NCI-H2171 (cell line): ENCODE results near the gene RBP4.
"Not testable (repeated sequence)": the region's sequence is repeated elsewhere in the genome, so short reads cannot be mapped to it uniquely, and the experiment has no call there.

Source experiments
- DNase-seq: peaks from one replicate; lab custom pipeline; 2025; lab: John Stamatoyannopoulos, UW

RBP4 gene

DNA sequence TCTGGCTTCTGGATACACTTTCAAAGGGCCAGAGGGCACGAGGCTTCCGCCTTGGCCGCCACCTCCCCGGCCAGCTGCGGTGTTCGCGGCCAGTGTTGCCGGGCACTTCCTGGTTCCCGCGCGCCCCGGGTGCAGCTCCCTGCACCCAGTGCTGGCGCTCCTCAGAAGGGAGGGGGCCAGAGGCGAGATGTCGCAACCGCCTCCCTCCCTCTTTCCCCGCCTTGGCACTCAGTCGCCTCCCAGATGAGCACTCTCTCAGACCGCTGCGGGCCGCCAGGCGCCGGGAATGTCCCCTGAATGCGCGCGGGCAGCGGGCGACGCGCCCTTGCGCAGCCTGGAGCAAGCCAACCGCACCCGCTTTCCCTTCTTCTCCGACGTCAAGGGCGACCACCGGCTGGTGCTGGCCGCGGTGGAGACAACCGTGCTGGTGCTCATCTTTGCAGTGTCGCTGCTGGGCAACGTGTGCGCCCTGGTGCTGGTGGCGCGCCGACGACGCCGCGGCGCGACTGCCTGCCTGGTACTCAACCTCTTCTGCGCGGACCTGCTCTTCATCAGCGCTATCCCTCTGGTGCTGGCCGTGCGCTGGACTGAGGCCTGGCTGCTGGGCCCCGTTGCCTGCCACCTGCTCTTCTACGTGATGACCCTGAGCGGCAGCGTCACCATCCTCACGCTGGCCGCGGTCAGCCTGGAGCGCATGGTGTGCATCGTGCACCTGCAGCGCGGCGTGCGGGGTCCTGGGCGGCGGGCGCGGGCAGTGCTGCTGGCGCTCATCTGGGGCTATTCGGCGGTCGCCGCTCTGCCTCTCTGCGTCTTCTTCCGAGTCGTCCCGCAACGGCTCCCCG lies 34.4 kb downstream of the RBP4 start, which contains the start of gene FFAR4:
Gene FFAR4, plus strand, starts transcription at position 231 of the 842 bp plus-strand sequence. Its CDS starts 56 bp downstream, at position 287.
- no peak for DNase-seq

DNA sequence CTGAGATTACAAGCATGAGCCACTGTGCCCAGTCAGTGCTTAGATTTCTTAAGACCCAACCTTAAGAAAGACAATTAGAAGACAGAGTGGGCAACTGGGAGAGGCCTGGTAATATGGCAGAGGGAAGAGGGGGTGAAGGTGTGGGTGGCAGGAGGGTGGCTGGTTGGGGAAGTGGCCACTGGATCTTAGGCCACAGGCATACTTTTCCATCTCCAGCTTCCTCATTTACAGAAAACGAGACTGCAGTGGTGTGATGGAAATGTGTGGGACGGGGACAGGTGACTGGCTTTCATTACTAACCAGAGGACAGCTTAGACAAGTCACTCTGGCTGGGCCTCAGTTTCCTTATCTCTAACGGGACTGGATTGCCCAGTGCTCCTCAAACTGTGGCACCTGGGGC lies 35.6 kb downstream of the RBP4 start:
- DNase-seq: no peak

DNA sequence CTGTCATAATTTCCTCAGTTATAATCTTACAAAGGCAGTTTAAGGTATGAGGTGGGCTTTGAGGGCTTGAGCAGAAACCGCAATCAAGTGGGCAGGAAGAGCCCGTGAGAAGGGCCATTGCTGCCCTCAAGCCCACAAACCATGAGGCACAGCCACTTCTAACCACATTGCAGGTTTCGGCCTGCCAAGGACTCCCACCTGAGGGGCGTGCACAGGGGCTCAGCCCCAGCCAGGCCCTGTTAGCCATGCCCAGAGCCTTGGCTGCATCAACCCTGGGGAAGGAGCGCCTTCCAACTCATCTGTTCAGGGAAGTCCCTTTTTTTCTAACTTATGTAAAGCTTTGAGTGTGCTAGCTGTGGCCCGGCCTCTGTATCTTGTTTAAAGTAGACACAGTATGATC lies 40.5 kb downstream of the RBP4 start:
- no peak for DNase-seq

DNA sequence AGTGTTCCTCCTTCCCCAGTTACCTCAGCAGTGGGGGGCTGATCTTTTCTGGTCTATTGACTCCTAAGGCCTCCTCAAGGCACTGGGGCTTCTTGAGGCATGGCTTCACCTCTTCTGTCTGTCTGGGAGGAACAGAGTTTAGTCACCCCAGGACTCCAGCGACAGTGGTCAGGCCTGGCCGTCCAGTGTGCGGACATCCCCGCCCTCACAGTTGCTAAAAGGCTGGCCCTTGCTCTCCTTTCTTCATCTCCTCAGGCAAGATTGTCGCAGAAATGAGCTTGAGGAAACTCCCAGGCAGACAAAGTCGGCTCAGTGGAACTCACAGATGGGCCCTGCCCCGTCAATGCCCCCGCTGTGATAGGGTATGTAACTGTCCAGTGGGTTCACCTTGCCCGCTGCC lies 41.5 kb downstream of the RBP4 start:
- DNase-seq: no peak

DNA sequence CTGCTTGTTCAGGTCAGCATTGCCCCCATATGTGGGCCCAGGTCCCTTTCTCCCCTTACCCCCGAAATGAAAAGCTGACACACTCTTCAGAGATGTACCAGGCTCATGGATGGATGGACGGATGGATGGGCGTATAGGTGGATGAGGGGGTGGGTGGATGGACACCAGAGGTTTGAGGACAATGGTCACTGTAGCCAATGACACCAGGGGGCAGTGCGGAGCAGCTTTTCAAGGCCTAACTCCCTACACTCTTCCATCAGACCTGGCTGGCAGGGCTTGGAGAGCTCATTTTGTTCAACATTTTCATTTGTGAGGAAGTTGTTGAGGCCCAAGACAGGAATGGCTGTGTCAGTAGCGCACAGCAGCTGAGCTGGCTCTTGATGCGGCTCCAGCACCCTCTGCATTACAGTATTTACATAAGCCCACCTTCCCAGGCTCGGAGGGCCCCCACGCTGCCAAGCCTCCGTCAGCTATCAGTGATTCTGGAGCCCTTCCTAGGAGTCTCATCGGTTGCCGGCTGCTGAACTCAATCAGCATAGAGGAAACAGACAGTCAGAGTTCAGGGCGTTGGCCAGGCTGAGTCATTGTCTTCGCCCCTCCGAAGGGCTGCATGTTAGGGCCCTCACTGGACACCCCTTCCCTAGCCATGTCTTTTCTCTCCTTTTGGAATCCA lies 46.1 kb downstream of the RBP4 start:
- no peak for DNase-seq

DNA sequence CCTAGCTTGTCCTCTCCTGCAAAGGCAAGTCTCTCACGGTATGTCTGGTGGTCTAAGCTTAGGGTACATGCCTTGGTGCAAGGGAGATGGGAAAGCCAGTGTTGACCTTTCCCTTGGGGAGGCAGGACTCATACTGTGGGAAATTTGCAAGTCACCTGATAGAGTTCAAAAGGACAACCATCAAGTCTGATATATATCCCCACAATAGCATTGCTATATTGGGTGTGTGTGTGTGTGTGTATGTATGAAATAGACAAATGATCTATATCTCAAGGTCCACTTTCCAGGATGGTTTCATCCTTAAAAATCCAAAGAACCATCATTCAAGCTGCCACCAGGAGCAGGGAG lies 46.7 kb downstream of the RBP4 start:
- no peak for DNase-seq

DNA sequence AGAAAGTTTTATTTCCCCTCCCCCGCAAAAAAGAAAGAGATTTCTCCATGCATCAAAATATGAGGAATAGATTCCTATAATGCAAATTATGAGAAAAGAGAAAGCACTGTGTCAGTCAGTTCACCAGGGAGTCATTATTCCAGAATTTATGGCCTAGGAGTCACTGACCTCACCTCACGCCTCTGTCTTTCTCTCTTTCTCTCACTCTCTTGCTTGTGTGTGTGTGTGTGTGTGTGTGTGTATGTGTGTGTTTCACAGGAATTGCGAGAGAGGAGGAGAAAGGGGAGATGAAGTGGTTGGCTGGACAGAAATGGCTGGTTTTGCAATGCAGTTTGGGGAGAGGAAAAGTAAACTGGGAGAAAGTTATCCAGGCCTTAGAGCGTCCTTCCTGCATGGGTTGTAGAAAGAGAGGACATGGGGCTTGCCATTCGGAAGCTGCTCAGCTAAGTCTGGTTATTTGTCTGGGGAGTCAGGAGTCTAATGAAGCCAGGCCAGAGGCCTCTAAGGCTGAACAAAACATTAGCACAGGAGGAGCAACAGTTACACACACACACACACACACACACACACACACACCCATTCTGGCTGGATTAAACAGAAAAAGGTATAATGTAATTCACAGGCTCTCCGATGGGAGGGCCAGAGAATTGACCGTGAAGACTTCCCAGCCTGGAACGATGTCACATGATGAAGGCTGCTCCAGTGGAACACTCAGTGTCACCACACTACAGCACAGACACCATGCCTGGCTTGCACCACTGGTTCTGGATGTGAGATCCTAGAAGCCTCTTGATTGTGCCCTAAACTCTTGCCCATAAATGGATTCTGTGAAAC lies 47.3 kb downstream of the RBP4 start:
- no peak for DNase-seq

DNA sequence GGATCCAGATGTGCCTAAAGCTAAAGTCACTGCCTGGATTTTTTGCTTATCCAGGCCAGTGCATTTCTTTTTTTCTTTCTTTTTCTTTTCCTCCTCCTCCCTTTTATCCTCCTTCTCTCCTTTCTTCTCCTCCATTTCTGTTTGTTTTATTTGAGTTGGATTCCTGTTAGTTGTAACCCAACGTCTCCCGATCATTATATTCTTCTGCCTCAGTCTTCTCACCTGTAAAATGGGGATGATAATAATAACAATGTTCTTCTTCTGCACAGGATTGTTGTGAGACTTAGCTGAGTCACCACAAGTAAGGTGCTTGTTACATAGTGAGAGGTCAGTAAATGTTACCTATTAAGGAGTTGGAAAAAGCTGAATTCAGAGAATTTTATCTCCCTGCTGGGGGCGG lies 48.3 kb downstream of the RBP4 start:
- no peak for DNase-seq

DNA sequence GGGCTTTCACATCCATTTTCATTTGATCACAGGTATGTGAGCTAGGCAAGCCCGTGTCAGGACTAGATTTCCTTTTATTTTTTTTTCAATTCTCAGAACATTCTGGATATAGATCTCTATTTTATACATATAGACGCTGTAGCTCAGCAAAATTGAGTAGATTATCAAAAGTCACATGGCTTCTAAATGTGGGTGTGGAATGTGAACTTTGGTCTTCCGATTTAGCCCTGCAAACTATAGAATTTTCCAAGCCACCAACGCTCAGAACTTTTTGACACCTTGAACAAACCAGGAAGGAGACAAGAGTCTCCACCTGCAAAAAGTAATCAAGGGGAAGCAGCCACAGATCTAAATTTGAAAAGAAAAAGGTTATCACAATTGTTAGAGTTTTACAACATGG lies 50.4 kb downstream of the RBP4 start:
- DNase-seq: no peak

DNA sequence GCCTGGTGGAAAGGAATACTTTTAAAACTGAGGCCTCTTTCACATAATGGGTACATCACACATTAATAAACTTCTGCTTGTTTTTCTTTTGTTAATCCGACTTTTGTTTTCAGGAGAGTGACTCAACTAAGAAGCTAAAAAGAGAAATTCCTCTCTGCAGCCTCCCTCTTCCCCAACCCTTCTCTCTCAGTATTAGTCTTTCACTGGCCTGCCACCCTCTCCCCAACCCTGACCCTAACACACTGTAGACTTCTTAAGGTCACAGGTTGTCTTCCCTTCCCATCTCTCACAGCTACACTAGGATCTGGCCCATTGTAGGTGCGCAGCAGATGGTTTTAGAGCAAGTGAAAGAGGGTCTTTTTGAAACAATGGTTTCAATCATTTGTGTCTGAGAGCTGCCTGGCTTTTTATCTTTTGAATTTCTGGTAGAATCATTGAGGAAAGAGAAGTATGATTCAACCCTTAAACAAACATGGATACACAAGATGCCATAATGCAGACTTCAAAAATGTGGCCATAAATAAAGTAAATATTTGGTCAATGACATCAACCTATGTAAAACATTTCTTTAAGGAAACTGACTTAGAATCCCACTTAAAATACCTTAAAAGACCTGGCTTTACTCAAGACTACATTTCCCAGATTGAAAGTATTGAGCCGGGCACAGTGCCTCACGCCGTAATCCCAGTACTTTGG lies 52.5 kb downstream of the RBP4 start:
- DNase-seq: no peak

DNA sequence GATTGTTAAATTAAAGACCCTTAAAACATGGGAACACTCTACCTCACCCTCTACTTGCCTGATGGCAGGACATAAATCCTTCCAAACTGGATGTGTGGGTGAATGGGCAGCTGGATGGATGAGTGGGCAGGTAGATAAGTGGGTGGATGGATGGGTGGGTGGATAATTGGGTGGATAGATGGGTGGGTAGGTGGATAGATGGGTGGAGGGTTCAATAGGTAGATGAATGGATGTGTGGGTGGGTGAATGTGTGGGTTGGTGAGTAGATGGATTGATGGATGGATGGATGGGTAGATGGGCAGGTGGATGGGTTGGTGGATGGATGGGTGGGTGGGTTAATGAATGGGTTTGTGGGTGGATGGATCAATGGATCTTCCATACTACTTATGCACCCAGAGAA lies 53.5 kb downstream of the RBP4 start:
- no peak for DNase-seq

DNA sequence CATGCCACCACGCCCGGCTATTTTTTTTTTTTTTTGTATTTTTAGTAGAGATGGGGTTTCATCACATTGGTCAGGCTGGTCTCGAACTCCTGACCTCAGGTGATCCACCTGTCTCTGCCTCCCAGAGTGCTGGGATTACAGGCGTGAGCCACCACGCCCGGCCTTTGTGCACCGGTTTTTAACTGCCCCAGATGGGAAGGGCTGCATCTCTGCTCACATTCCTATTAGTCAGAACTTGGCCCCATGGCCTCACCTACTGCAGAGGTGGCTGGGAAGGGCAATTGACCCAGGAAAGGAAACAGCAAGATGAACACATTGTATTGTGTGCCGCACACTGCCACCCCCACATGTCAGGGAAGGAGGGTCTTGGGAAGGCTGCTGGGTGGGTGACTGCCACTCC lies 54.0 kb downstream of the RBP4 start:
- not testable (repeated sequence) for DNase-seq

DNA sequence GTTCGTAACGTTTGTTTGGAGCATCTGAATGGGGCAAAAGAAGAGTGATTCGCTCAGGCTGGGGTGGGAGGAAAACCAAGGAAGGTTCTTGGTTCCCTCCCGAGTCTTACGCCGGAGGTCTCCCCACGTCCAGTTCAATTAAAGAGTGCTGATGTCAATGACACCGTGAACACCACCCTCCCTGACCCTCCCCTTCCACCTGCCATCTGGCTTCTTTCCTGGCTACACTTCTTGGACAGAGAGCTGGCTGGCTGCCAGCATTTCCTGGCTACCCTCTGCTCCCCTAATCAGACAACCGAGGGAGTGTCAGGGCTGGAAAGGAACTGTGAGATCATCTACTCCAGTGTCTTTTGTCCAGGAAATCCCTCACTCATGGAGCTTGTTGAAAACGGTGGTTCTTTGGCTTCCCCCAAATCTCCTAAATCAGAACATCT lies 58.7 kb downstream of the RBP4 start:
- DNase-seq: peak; percentile 62
